Kidney (tissue), 14 donors: ENCODE data around the gene CATSPERD. TPM values are rescaled to one million over a fixed set of nuclear protein-coding genes. Genes with fewer than 3 reads are reported as not detected.

Experiments used
- DNase-seq, 5 donors: peaks; one replicate each; pipeline ENCODE4 v3.0.0-alpha.2; 2013 to 2020
- FAIRE-seq: peaks from 2 replicates; lab custom pipeline; 2012; peaks lifted over from hg19 to GRCh38; lab: Jason Lieb, UNC
- H3K27ac ChIP-seq, 2 donors: one replicate each; pipeline ENCODE4 v1.7.0; 2013; ENCODE audit warnings: low read depth in 2 of 2, low read length in 2 of 2, inconsistent platforms in 1 of 2
- H3K27me3 ChIP-seq: one replicate; pipeline ENCODE4 v1.7.1; 2013; ENCODE audit warnings: low read length, inconsistent platforms; ENCODE audit not compliant: control insufficient read depth, insufficient read depth
- H3K36me3 ChIP-seq, 3 donors: one replicate each; pipeline versions ENCODE4 v1.7.0 to v1.7.1; 2013; ENCODE audit warnings: low read length in 3 of 3, control low read depth in 1 of 3, inconsistent platforms in 1 of 3; ENCODE audit not compliant: insufficient read depth in 3 of 3, control insufficient read depth in 2 of 3
- H3K4me1 ChIP-seq, 3 donors: one replicate each; pipeline versions ENCODE4 v1.7.0 to v1.7.1; 2013; ENCODE audit warnings: low read length in 3 of 3, inconsistent platforms in 1 of 3, low read depth in 1 of 3; ENCODE audit not compliant: control insufficient read depth in 2 of 3, insufficient read depth in 2 of 3
- H3K4me3 ChIP-seq, 3 donors: one replicate each; pipeline versions ENCODE4 v1.7.0 to v1.8.1; 2013; ENCODE audit warnings: low read length in 3 of 3, control low read depth in 1 of 3, inconsistent platforms in 1 of 3
- H3K9ac ChIP-seq, 3 donors: one replicate each; pipeline versions ENCODE4 v1.7.0 to v1.7.1; 2013; ENCODE audit warnings: low read length in 3 of 3, control low read depth in 1 of 3, inconsistent platforms in 1 of 3
- H3K9me3 ChIP-seq, 3 donors: one replicate each; pipeline versions ENCODE4 v1.7.0 to v1.7.1; 2013; ENCODE audit warnings: low read length in 3 of 3, control low read depth in 1 of 3, inconsistent platforms in 1 of 3; ENCODE audit not compliant: control insufficient read depth in 2 of 3, insufficient read depth in 1 of 3
- intact Hi-C: fragments of 100-400 bp; cut with DNase I; formaldehyde crosslinking; loops from one replicate; pipeline ENCODE4 v1.11.1; 2022
- polyA plus RNA-seq: library from polyadenylated mRNA; stranded (reverse); fragments of 350-450 nt; fragmentation: Illumina TruSeq; extraction: RNeasy Lipid Tissue Mini Kit (QIAGEN cat#74804); gene quantifications from one replicate; pipeline ENCODE4 v1.2.3, GENCODE V29; 2014; ENCODE audit warnings: low read depth, low replicate concordance; ENCODE audit not compliant: insufficient read depth
- total RNA-seq: library from RNA; stranded (reverse); fragmentation: NEBNext Ultra II Directional; extraction: Animal tissue kit (Norgen Biotek cat#: 25700); gene quantifications from one replicate; pipeline ENCODE4 v1.2.1, GENCODE V29; 2021
- TF ChIP-seq, protein P1 (sequence below): IDR thresholded peaks from 3 replicates; pipeline ENCODE4 v1.5.1; 2012; ENCODE audit warnings: mild to moderate bottlenecking, moderate library complexity, borderline replicate concordance; ENCODE audit not compliant: insufficient read depth; ENCODE audit errors: extremely low read depth
- donor health status: control.
- donor health status: control.
- donor health status: control.
- donor health status: control.
- donor health status: control.
- donor health status: DM: yes; HTN: yes; CAD: no.
- donor health status: Normal renal cell carcinoma (clear cell type).

The CATSPERD gene
- total and polyA plus RNA-seq, 2 donors from 2014 or later: not detected

DNA sequence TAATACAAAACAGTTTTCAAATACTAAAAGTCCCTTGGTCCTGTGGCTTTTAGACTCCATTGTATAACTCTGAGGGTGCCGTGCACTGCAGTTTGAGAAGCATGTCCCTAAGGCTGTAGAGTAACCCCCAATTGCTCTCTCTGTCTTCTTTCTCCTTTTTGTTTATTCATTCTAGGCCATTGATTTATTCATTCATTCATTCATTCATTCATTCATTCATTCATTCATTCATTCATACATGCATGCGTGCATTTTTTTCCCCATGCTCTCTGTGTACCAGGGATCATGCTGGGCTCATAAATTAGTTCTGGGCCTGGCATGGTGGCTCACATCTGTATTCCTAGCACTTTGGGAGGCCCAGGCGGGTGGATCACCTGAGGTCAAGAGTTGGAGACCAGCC is 44.8 kb downstream of the CATSPERD start:
- no peak for DNase-seq
- Histone ChIP-seq H3K36me3 (no peaks in the 10 kb centered on the region), H3K4me3 (no peak overlapping the region), H3K27me3 (no peaks in the 10 kb centered on the region), H3K9me3 (no peaks in the 10 kb centered on the region), H3K27ac (no peak overlapping the region), H3K9ac (no peak overlapping the region), H3K4me1 (no peaks in the 10 kb centered on the region)
- intact Hi-C loops: no loop called here
- TF ChIP-seq, protein P1, sequence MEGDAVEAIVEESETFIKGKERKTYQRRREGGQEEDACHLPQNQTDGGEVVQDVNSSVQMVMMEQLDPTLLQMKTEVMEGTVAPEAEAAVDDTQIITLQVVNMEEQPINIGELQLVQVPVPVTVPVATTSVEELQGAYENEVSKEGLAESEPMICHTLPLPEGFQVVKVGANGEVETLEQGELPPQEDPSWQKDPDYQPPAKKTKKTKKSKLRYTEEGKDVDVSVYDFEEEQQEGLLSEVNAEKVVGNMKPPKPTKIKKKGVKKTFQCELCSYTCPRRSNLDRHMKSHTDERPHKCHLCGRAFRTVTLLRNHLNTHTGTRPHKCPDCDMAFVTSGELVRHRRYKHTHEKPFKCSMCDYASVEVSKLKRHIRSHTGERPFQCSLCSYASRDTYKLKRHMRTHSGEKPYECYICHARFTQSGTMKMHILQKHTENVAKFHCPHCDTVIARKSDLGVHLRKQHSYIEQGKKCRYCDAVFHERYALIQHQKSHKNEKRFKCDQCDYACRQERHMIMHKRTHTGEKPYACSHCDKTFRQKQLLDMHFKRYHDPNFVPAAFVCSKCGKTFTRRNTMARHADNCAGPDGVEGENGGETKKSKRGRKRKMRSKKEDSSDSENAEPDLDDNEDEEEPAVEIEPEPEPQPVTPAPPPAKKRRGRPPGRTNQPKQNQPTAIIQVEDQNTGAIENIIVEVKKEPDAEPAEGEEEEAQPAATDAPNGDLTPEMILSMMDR: no peak
- FAIRE-seq: no peak

- FAIRE-seq: no peak
- Histone ChIP-seq H3K4me3 (no peak overlapping the region), H3K4me1 (no peaks in the 10 kb centered on the region)
Measured at GRCh38 chr19:5767949-5768348, 47.5 kb downstream of the CATSPERD start.

DNA sequence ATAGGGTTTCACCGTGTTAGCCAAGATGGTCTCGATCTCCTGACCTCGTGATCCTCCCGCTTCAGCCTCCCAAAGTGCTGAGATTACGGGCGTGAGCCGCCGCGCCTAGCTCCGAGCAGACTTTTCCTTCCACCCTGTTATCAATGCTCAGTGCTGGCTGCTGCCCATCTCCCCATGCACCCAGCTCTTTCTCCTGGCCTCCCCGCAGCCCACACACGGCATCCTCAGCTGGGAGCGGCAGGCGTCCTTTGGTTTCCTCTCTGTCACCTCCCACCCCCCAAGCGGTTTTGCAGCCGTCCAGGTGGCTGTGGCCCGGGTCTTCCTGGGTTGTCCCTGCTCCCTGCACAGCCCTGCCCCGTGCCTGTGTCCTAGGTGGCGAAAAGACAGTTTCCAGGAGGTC is 52.0 kb downstream of the CATSPERD start:
- Histone ChIP-seq H3K9me3 (peaks cover 0 to 3% (median 0%) of the 10 kb centered on the region in 3 donors), H3K27ac (no peak overlapping the region), H3K4me3 (no peak overlapping the region), H3K36me3 (no peaks in the 10 kb centered on the region), H3K9ac (no peak overlapping the region), H3K27me3 (no peaks in the 10 kb centered on the region), H3K4me1 (no peaks in the 10 kb centered on the region)
- TF ChIP-seq, protein P1: no peak
- FAIRE-seq (no peak), DNase-seq (no peak)
- intact Hi-C loops: no loop called here

More at GRCh38 chr19:5767949-5768348, 47.5 kb downstream of the CATSPERD start:
- intact Hi-C loops: no loop called here
- no peaks in the 10 kb centered on the region for H3K9me3 ChIP-seq
- no peak for DNase-seq
- no peaks in the 10 kb centered on the region for H3K27me3 ChIP-seq
- TF ChIP-seq, protein P1: no peak
- no peak overlapping the region for H3K9ac ChIP-seq
- no peaks in the 10 kb centered on the region for H3K36me3 ChIP-seq
- no peak overlapping the region for H3K27ac ChIP-seq

GRCh38 chr19:5773276-5773675 is 52.8 kb downstream of the CATSPERD start:
- FAIRE-seq: no peak
- TF ChIP-seq, protein P1: no peak
- intact Hi-C loops: no loop called here
- no peak for DNase-seq
- H3K9ac ChIP-seq: no peak overlapping the region
- no peak overlapping the region for H3K4me3 ChIP-seq
- no peaks in the 10 kb centered on the region for H3K36me3 ChIP-seq
- H3K4me1 ChIP-seq: no peaks in the 10 kb centered on the region
- no peak overlapping the region for H3K27ac ChIP-seq
- peaks cover 0 to 3% (median 0%) of the 10 kb centered on the region in 3 donors for H3K9me3 ChIP-seq
- no peaks in the 10 kb centered on the region for H3K27me3 ChIP-seq
